ENCODE data around the gene ARHGAP8. TPM values are rescaled to one million over a fixed set of nuclear protein-coding genes. Genes with fewer than 3 reads are reported as not detected.

The ARHGAP8 gene
- total and polyA plus RNA-seq, 2 of the 13 experiments (the other 11 are each of a cell fraction or from before 2014, with no cell fraction given), result 0.07 TPM; not detected in 1

GRCh38 chr22:44735518-44736428, 16.6 kb upstream of the ARHGAP8 start (continued):
- no peak for TF ChIP-seq ZHX1 (CRISPR knock-in tag; IDR thresholded peaks at IDR 0.05; ENCODE audit: low read depth)
- TF ChIP-seq, protein P1, sequence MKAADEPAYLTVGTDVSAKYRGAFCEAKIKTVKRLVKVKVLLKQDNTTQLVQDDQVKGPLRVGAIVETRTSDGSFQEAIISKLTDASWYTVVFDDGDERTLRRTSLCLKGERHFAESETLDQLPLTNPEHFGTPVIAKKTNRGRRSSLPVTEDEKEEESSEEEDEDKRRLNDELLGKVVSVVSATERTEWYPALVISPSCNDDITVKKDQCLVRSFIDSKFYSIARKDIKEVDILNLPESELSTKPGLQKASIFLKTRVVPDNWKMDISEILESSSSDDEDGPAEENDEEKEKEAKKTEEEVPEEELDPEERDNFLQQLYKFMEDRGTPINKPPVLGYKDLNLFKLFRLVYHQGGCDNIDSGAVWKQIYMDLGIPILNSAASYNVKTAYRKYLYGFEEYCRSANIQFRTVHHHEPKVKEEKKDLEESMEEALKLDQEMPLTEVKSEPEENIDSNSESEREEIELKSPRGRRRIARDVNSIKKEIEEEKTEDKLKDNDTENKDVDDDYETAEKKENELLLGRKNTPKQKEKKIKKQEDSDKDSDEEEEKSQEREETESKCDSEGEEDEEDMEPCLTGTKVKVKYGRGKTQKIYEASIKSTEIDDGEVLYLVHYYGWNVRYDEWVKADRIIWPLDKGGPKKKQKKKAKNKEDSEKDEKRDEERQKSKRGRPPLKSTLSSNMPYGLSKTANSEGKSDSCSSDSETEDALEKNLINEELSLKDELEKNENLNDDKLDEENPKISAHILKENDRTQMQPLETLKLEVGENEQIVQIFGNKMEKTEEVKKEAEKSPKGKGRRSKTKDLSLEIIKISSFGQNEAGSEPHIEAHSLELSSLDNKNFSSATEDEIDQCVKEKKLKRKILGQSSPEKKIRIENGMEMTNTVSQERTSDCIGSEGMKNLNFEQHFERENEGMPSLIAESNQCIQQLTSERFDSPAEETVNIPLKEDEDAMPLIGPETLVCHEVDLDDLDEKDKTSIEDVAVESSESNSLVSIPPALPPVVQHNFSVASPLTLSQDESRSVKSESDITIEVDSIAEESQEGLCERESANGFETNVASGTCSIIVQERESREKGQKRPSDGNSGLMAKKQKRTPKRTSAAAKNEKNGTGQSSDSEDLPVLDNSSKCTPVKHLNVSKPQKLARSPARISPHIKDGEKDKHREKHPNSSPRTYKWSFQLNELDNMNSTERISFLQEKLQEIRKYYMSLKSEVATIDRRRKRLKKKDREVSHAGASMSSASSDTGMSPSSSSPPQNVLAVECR (CRISPR knock-in tag; IDR thresholded peaks at IDR 0.05; ENCODE audit: borderline replicate concordance), result no peak
- TF ChIP-seq ZBTB1 (CRISPR knock-in tag; IDR thresholded peaks at IDR 0.05; ENCODE audit: borderline replicate concordance), result no peak
- TF ChIP-seq, protein P2, sequence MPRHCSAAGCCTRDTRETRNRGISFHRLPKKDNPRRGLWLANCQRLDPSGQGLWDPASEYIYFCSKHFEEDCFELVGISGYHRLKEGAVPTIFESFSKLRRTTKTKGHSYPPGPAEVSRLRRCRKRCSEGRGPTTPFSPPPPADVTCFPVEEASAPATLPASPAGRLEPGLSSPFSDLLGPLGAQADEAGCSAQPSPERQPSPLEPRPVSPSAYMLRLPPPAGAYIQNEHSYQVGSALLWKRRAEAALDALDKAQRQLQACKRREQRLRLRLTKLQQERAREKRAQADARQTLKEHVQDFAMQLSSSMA (CRISPR knock-in tag; IDR thresholded peaks at IDR 0.05), result no peak
- no peak for TF ChIP-seq ZMYM2 (CRISPR knock-in tag; IDR thresholded peaks at IDR 0.05)
- no peak for TF ChIP-seq TERF1 (CRISPR knock-in tag; IDR thresholded peaks at IDR 0.05)
- TF ChIP-seq ZNF24 (IDR thresholded peaks at IDR 0.05), result no peak
- no peak for TF ChIP-seq HHEX (CRISPR knock-in tag; IDR thresholded peaks at IDR 0.05)
